ENCODE measurements around the gene RPL13. TPM values are rescaled to one million over a fixed set of nuclear protein-coding genes. Genes with fewer than 3 reads are reported as not detected.

RPL13 gene
- total and polyA plus RNA-seq, 9 of the 15 experiments (the other 6 are each of a cell fraction or from before 2014, with no cell fraction given): 227 to 6,042 (median 1,633) TPM

DNA sequence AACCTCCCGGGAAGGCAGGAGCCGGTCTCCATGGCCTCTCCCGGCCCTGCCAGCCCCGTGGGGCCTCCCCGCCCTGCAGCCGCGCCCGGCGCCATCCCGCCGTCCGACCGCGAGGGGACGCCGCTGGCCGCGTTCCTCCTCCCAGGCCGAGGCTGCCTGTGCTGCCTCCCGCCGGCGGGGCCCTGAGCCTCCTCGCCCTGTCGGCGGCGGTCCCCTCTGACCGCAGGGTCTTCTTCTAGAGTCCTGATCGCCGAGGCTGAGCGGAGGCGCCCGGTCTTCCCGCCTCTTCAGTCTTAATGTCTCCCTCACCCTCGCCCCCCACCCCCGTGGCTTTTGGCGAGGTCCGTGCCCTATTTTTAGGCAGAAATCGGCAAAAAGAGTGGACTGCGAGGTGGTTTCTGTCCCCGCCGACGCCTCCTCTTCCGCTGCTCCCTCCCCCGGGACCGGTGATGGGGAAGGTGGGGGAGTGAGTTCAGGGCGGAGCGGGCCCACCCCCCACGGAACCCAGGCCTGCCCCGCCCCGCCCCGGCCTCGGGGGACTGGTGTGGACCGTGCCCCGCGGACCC lies 14.3 kb downstream of the RPL13 start (continued):
- TF ChIP-seq, protein P1, sequence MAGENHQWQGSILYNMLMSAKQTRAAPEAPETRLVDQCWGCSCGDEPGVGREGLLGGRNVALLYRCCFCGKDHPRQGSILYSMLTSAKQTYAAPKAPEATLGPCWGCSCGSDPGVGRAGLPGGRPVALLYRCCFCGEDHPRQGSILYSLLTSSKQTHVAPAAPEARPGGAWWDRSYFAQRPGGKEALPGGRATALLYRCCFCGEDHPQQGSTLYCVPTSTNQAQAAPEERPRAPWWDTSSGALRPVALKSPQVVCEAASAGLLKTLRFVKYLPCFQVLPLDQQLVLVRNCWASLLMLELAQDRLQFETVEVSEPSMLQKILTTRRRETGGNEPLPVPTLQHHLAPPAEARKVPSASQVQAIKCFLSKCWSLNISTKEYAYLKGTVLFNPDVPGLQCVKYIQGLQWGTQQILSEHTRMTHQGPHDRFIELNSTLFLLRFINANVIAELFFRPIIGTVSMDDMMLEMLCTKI (IDR thresholded peaks at IDR 0.05; ENCODE audit: partially characterized antibody): no peak
- TF ChIP-seq TRIM24 (IDR thresholded peaks at IDR 0.05) (peak in 1 of 2 experiments; percentile 38; a peak in 1 of 4 replicates), ZNF133 (CRISPR knock-in tag; IDR thresholded peaks at IDR 0.05) (no peak), MTF1 (CRISPR knock-in tag; IDR thresholded peaks at IDR 0.05; ENCODE audit: borderline replicate concordance) (no peak), ZNF24 (IDR thresholded peaks at IDR 0.05) (0 out of 2 replicates have a peak, but pooled peaks have one; percentile 48), ZNF77 (CRISPR knock-in tag; IDR thresholded peaks at IDR 0.05) (no peak), POLR2B (IDR thresholded peaks at IDR 0.05; ENCODE audit: low read depth, partially characterized antibody) (no peak), SMARCE1 (IDR thresholded peaks at IDR 0.05) (no peak), KAT8 (IDR thresholded peaks at IDR 0.05; ENCODE audit: low read depth) (no peak)
- TF ChIP-seq, protein P2, sequence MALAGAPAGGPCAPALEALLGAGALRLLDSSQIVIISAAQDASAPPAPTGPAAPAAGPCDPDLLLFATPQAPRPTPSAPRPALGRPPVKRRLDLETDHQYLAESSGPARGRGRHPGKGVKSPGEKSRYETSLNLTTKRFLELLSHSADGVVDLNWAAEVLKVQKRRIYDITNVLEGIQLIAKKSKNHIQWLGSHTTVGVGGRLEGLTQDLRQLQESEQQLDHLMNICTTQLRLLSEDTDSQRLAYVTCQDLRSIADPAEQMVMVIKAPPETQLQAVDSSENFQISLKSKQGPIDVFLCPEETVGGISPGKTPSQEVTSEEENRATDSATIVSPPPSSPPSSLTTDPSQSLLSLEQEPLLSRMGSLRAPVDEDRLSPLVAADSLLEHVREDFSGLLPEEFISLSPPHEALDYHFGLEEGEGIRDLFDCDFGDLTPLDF (CRISPR knock-in tag; IDR thresholded peaks at IDR 0.05): no peak
- TF ChIP-seq, protein P3, sequence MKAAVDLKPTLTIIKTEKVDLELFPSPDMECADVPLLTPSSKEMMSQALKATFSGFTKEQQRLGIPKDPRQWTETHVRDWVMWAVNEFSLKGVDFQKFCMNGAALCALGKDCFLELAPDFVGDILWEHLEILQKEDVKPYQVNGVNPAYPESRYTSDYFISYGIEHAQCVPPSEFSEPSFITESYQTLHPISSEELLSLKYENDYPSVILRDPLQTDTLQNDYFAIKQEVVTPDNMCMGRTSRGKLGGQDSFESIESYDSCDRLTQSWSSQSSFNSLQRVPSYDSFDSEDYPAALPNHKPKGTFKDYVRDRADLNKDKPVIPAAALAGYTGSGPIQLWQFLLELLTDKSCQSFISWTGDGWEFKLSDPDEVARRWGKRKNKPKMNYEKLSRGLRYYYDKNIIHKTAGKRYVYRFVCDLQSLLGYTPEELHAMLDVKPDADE (conservative IDR thresholded peaks at IDR 0.05; ENCODE audit: control insufficient read depth, low read depth, low read length): peak; percentile 38; the same call in 1 of the 2 replicates
- TF ChIP-seq, protein P4, sequence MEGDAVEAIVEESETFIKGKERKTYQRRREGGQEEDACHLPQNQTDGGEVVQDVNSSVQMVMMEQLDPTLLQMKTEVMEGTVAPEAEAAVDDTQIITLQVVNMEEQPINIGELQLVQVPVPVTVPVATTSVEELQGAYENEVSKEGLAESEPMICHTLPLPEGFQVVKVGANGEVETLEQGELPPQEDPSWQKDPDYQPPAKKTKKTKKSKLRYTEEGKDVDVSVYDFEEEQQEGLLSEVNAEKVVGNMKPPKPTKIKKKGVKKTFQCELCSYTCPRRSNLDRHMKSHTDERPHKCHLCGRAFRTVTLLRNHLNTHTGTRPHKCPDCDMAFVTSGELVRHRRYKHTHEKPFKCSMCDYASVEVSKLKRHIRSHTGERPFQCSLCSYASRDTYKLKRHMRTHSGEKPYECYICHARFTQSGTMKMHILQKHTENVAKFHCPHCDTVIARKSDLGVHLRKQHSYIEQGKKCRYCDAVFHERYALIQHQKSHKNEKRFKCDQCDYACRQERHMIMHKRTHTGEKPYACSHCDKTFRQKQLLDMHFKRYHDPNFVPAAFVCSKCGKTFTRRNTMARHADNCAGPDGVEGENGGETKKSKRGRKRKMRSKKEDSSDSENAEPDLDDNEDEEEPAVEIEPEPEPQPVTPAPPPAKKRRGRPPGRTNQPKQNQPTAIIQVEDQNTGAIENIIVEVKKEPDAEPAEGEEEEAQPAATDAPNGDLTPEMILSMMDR (IDR thresholded peaks at IDR 0.05 in 2 of 3, conservative IDR thresholded peaks at IDR 0.05 in 1 of 3; ENCODE audit: insufficient read depth in 2 of 3, low read depth in 1 of 3, low read length in 3 of 3): peak; percentile 87 to 99 (median 97)
- TF ChIP-seq, protein P5, sequence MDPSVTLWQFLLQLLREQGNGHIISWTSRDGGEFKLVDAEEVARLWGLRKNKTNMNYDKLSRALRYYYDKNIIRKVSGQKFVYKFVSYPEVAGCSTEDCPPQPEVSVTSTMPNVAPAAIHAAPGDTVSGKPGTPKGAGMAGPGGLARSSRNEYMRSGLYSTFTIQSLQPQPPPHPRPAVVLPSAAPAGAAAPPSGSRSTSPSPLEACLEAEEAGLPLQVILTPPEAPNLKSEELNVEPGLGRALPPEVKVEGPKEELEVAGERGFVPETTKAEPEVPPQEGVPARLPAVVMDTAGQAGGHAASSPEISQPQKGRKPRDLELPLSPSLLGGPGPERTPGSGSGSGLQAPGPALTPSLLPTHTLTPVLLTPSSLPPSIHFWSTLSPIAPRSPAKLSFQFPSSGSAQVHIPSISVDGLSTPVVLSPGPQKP (CRISPR knock-in tag; IDR thresholded peaks at IDR 0.05): no peak
